Neuronal stem cell (in vitro differentiated cells): ENCODE results near the gene SLF2.

Source experiments
- DNase-seq: peaks from one replicate; pipeline ENCODE4 v3.0.0-alpha.2; 2013; ENCODE audit warnings: low spot score
- H2AFZ ChIP-seq: one replicate; pipeline ENCODE4 v1.6.1; 2013; ENCODE audit warnings: mild to moderate bottlenecking, low read length, inconsistent platforms
- H2AK5ac ChIP-seq: 2 replicates; pipeline ENCODE4 v1.6.1; 2013; ENCODE audit warnings: low read depth, mild to moderate bottlenecking, inconsistent platforms, low read length, moderate library complexity, mixed read lengths
- H2BK120ac ChIP-seq: 2 replicates; pipeline ENCODE4 v1.6.1; 2013; ENCODE audit warnings: low read depth, mild to moderate bottlenecking, inconsistent platforms, low read length, moderate library complexity, mixed read lengths
- H2BK12ac ChIP-seq: one replicate; pipeline ENCODE4 v1.6.1; 2013; ENCODE audit warnings: low read length, inconsistent platforms
- H2BK15ac ChIP-seq: 2 replicates; pipeline ENCODE4 v1.6.1; 2013; ENCODE audit warnings: mild to moderate bottlenecking, low read length, inconsistent platforms, mixed read lengths
- H2BK5ac ChIP-seq: one replicate; pipeline ENCODE4 v1.6.1; 2013; ENCODE audit warnings: inconsistent platforms, mild to moderate bottlenecking, low read length, moderate library complexity
- H3K14ac ChIP-seq: one replicate; pipeline ENCODE4 v1.6.1; 2013; ENCODE audit warnings: low read length, inconsistent platforms
- H3K18ac ChIP-seq: 2 replicates; pipeline ENCODE4 v1.6.1; 2013; ENCODE audit warnings: low read length, inconsistent platforms
- H3K23ac ChIP-seq: 2 replicates; pipeline ENCODE4 v1.6.1; 2013; ENCODE audit warnings: low read depth, mild to moderate bottlenecking, mixed read lengths, low read length, inconsistent platforms; ENCODE audit not compliant: poor library complexity
- H3K27ac ChIP-seq: replicated peaks from 3 replicates; pipeline ENCODE4 v1.5.1; 2013; ENCODE audit warnings: low read length, inconsistent platforms
- H3K27me3 ChIP-seq, 3 experiments: 2 replicates each; pipeline ENCODE4 v1.6.1; 2013; ENCODE audit warnings: low read length in 3 of 3, mild to moderate bottlenecking in 2 of 3, inconsistent platforms in 1 of 3, low read depth in 1 of 3, mixed read lengths in 1 of 3, moderate library complexity in 1 of 3; ENCODE audit not compliant: control insufficient read depth in 3 of 3, insufficient read depth in 3 of 3
- H3K36me3 ChIP-seq, 2 donors: replicated peaks in 1 of 2; 2 replicates each; pipeline ENCODE4 v1.6.1; 2013; ENCODE audit warnings: low read length in 2 of 2; ENCODE audit not compliant: control insufficient read depth in 2 of 2, insufficient read depth in 2 of 2
- H3K4ac ChIP-seq: 2 replicates; pipeline ENCODE4 v1.6.1; 2013; ENCODE audit warnings: inconsistent platforms, mild to moderate bottlenecking, low read length, moderate library complexity
- H3K4me1 ChIP-seq, 2 donors: 1 replicate in 1 of 2; 2 replicates in 1 of 2; pipeline ENCODE4 v1.6.1; 2013; ENCODE audit warnings: low read length in 2 of 2, low read depth in 1 of 2; ENCODE audit not compliant: control insufficient read depth in 2 of 2, insufficient read depth in 1 of 2
- H3K4me2 ChIP-seq: one replicate; pipeline ENCODE4 v1.6.1; 2013; ENCODE audit warnings: mild to moderate bottlenecking, low read length, inconsistent platforms; ENCODE audit not compliant: insufficient read depth, poor library complexity, severe bottlenecking
- H3K4me3 ChIP-seq, 2 donors: 2 replicates each; pipeline ENCODE4 v1.5.1; 2013; ENCODE audit warnings: low read length in 2 of 2, mild to moderate bottlenecking in 2 of 2, inconsistent platforms in 1 of 2, moderate library complexity in 1 of 2
- H3K79me1 ChIP-seq: one replicate; pipeline ENCODE4 v1.6.1; 2013; ENCODE audit warnings: low read depth, mild to moderate bottlenecking, inconsistent platforms, low read length, moderate library complexity
- H3K9ac ChIP-seq: one replicate; pipeline ENCODE4 v1.6.1; 2013; ENCODE audit warnings: mild to moderate bottlenecking, low read depth, low read length, inconsistent platforms; ENCODE audit not compliant: poor library complexity
- H3K9me3 ChIP-seq, 2 donors: replicated peaks in 1 of 2; 2 replicates each; pipeline versions ENCODE3 to v1.6.1; 2013; ENCODE audit warnings: low read length in 2 of 2, mild to moderate bottlenecking in 2 of 2, inconsistent platforms in 1 of 2, low read depth in 1 of 2, mixed read lengths in 1 of 2, moderate library complexity in 1 of 2; ENCODE audit not compliant: control insufficient read depth in 2 of 2, insufficient read depth in 1 of 2
- H4K8ac ChIP-seq: one replicate; pipeline ENCODE4 v1.6.1; 2013; ENCODE audit warnings: low read depth, mild to moderate bottlenecking, inconsistent platforms, low read length, moderate library complexity
- H4K91ac ChIP-seq: one replicate; pipeline ENCODE4 v1.6.1; 2013; ENCODE audit warnings: low read length, low read depth, mild to moderate bottlenecking, inconsistent platforms; ENCODE audit not compliant: poor library complexity
- WGBS, 2 donors: extraction: QIAGEN DNeasy Blood & Tissue Kit; methylation state at CpG; one replicate each; pipeline ENCODE4 v1.1.7; 2013; ENCODE audit warnings: missing lambda C conversion rate in 2 of 2, mixed read lengths in 1 of 2; ENCODE audit not compliant: insufficient read length in 2 of 2, insufficient replicate concordance in 1 of 2; ENCODE audit errors: extremely low coverage in 2 of 2; 5-methylcytosine and 5-hydroxymethylcytosine counted together

SLF2 gene

DNA sequence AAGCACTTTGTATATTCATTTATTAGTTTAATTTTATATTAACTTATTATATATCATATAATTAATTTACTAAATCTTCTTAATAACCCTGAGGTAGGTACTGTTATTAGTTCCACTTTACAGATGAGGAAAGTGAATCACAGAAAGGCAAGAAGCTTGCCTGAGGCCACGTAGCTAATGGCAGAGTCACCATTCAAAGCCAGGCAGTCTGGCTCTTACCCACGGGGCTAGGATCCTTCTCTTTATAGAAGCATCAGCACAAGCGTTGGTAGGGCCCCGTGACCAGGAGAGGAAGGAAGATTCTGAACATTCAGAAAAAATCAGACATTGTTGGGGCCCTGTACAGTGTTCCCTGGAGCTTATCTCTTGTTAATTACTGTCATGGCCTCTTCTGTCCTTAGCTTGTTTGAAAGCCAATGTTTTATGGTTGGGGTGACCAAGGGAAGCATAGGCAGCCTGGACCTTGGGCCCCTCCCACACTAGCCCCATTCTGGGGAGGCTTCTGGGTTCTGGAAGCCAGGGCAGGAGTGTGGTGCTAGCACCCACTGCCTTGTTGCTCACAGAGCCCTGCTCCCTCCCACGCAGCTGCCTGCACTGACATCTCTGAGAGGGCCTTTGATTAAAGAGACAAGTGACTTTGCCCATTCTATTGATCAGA lies 31.1 kb upstream of the SLF2 start:
- no peaks in the 10 kb centered on the region for H3K79me1 ChIP-seq
- no peak overlapping the region for H3K18ac ChIP-seq
- no peak overlapping the region for H2BK5ac ChIP-seq
- peak overlapping the region; percentile 51 for H2AFZ ChIP-seq
- H3K27me3 ChIP-seq, result peaks cover 0 to 16% (median 0%) of the 10 kb centered on the region in 3 experiments
- no peak overlapping the region for H3K4me3 ChIP-seq
- no CpG with 5 or more reads among the region's 5 CpGs for WGBS, 2 donors
- no peak overlapping the region for H4K91ac ChIP-seq
- DNase-seq, result no peak
- H3K9me3 ChIP-seq, result no peaks in the 10 kb centered on the region
- H3K14ac ChIP-seq, result no peak overlapping the region
- H3K9ac ChIP-seq, result no peak overlapping the region
- no peak overlapping the region for H3K4ac ChIP-seq
- H3K4me2 ChIP-seq, result no peak overlapping the region
- no peak overlapping the region for H2BK15ac ChIP-seq
- H4K8ac ChIP-seq, result no peak overlapping the region
- no peak overlapping the region for H2BK12ac ChIP-seq
- no peak overlapping the region for H3K23ac ChIP-seq
- no peak overlapping the region for H2AK5ac ChIP-seq
- H3K27ac ChIP-seq, result no peak overlapping the region
- H2BK120ac ChIP-seq, result no peak overlapping the region
- peaks cover 14 to 15% of the 10 kb centered on the region in 2 donors for H3K4me1 ChIP-seq
- no peaks in the 10 kb centered on the region for H3K36me3 ChIP-seq

DNA sequence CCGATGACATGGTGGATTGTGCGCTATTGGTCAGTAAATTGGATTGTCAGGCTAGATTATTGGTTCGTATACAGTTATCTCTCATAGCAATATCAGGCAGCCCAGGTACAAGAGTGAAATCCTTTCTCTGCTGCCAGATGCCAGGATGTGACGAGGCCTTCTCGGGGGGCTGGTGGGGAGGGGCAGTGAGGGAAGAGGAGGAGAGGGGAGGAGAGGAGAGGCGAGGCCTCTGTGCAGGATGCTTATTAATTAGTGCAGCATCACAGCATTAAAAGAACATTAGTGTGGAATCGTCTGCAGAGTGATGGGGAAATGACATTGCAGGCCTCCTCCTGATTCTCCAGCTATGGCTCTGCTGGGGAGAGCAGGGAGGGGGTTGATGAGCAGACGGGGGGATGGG lies 30.5 kb upstream of the SLF2 start:
- H3K9me3 ChIP-seq, result no peaks in the 10 kb centered on the region
- no peaks in the 10 kb centered on the region for H3K79me1 ChIP-seq
- H4K8ac ChIP-seq, result no peak overlapping the region
- no peak overlapping the region for H3K4me3 ChIP-seq
- no peak overlapping the region for H2BK120ac ChIP-seq
- H3K27me3 ChIP-seq, result peaks cover 0 to 10% (median 0%) of the 10 kb centered on the region in 3 experiments
- no peaks in the 10 kb centered on the region for H3K36me3 ChIP-seq
- no peak overlapping the region for H3K18ac ChIP-seq
- no peak overlapping the region for H3K23ac ChIP-seq
- H3K27ac ChIP-seq, result no peak overlapping the region
- no peak overlapping the region for H3K4ac ChIP-seq
- H3K4me2 ChIP-seq, result no peak overlapping the region
- H3K14ac ChIP-seq, result no peak overlapping the region
- peak overlapping the region; percentile 14 for H2BK5ac ChIP-seq
- no peak overlapping the region for H4K91ac ChIP-seq
- H3K4me1 ChIP-seq, result peaks cover 11 to 15% of the 10 kb centered on the region in 2 donors
- WGBS, 2 donors, result no CpG with 5 or more reads among the region's 8 CpGs
- H2AK5ac ChIP-seq, result no peak overlapping the region
- H3K9ac ChIP-seq, result no peak overlapping the region
- peak overlapping the region; percentile 51 for H2AFZ ChIP-seq
- H2BK15ac ChIP-seq, result no peak overlapping the region
- no peak overlapping the region for H2BK12ac ChIP-seq
- no peak for DNase-seq

DNA sequence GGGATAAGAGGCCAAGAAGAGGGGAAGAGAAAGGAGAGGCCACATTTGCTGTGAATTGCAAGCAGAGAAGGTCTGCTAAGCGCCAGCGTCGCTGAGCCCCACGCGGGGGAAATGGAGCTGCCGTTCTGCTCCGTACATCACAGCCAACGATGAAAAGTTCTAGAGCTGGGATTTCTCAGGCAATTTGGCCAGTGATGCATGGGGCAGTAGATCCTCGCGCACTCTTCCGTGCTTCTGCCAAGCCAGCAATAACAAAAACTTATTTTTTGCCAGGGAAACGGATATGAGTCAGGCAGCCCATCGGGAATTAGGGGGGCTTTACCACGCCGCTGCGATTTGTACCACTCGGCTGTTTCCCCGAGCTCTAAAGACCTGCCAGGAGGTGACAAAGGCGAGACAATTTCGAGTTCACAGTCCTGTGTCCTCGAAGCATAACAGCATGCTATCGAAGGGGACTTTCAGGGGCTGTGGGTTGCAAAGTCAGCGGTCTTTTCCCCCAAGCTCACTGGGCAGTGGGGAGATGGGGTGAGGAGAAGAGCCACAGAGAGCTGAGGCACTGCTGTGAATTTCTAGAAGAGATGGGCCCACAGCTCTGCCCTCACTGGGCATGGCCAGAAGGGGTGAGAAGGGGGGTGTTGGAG lies 30.0 kb upstream of the SLF2 start:
- no peaks in the 10 kb centered on the region for H3K36me3 ChIP-seq
- no peak overlapping the region for H3K18ac ChIP-seq
- peaks cover 11 to 15% of the 10 kb centered on the region in 2 donors for H3K4me1 ChIP-seq
- no peak overlapping the region for H3K4ac ChIP-seq
- no peaks in the 10 kb centered on the region for H3K79me1 ChIP-seq
- no peak overlapping the region for H4K91ac ChIP-seq
- no peak overlapping the region for H2BK15ac ChIP-seq
- H2BK12ac ChIP-seq, result no peak overlapping the region
- H2AK5ac ChIP-seq, result no peak overlapping the region
- WGBS, 2 donors, result no CpG with 5 or more reads among the region's 23 CpGs
- no peak for DNase-seq
- no peak overlapping the region for H3K14ac ChIP-seq
- H3K9ac ChIP-seq, result no peak overlapping the region
- H3K4me2 ChIP-seq, result no peak overlapping the region
- peaks cover 0 to 5% (median 0%) of the 10 kb centered on the region in 3 experiments for H3K27me3 ChIP-seq
- H2BK120ac ChIP-seq, result no peak overlapping the region
- peak overlapping the region; percentile 14 for H2BK5ac ChIP-seq
- peak overlapping the region; percentile 51 for H2AFZ ChIP-seq
- no peak overlapping the region for H3K4me3 ChIP-seq
- no peaks in the 10 kb centered on the region for H3K9me3 ChIP-seq
- no peak overlapping the region for H3K27ac ChIP-seq
- no peak overlapping the region for H3K23ac ChIP-seq
- no peak overlapping the region for H4K8ac ChIP-seq

DNA sequence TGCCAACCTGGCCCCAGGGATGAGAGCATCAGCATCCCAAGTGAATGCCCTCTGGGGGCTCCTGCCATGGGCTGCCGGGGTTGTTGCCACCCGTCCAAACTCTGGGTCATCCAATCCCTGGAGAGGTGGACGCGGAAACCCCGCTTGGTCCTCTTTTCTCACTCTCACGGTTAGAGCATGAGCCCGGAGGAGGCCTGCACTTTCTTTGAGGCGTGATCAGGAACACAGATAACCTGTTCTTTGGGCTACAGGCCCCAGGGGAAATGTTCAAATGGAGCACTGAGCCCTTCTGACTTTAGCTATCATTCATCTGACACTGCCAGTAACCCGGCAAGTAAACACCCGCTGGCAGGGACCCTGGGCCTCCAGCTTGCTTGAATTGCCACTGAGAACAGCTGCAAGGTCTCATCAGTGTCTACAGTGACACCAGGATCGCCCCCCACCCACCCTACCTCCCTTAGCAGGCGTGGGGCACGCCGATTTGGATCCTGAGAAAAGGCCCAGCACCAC lies 29.4 kb upstream of the SLF2 start:
- Histone ChIP-seq H3K27ac (no peak overlapping the region), H2AK5ac (no peak overlapping the region), H3K36me3 (no peaks in the 10 kb centered on the region), H3K23ac (no peak overlapping the region), H2BK120ac (no peak overlapping the region), H3K79me1 (no peaks in the 10 kb centered on the region), H3K18ac (no peak overlapping the region), H3K4ac (no peak overlapping the region), H3K9me3 (no peaks in the 10 kb centered on the region), H2BK5ac (peak overlapping the region; percentile 14), H3K4me2 (no peak overlapping the region), H2BK15ac (no peak overlapping the region), H3K4me1 (peaks cover 5 to 13% of the 10 kb centered on the region in 2 donors), H3K4me3 (no peak overlapping the region), H4K8ac (no peak overlapping the region), H2AFZ (no peak overlapping the region), H3K14ac (no peak overlapping the region), H2BK12ac (peak overlapping the region; percentile 49), H4K91ac (no peak overlapping the region), H3K27me3 (peaks cover 0 to 5% (median 0%) of the 10 kb centered on the region in 3 experiments), H3K9ac (no peak overlapping the region)
- WGBS, 2 donors, result no CpG with 5 or more reads among the region's 14 CpGs
- no peak for DNase-seq
